ENCODE measurements around the gene ARPC5.

ARPC5 gene

GRCh38 chr1:183584147-183584546, 51.4 kb downstream of the ARPC5 start:
- TF ChIP-seq SNAI2 (CRISPR knock-in tag; IDR thresholded peaks at IDR 0.05) (no peak), ZNF70 (CRISPR knock-in tag; IDR thresholded peaks at IDR 0.05) (no peak), TCF4 (CRISPR knock-in tag; IDR thresholded peaks at IDR 0.05; ENCODE audit: borderline replicate concordance) (no peak), GLIS3 (CRISPR knock-in tag; IDR thresholded peaks at IDR 0.05) (no peak), ZNF8 (CRISPR knock-in tag; IDR thresholded peaks at IDR 0.05) (no peak), CREB5 (CRISPR knock-in tag; IDR thresholded peaks at IDR 0.05; ENCODE audit: low read depth) (no peak), OSR1 (CRISPR knock-in tag; IDR thresholded peaks at IDR 0.05) (no peak), TSHZ2 (CRISPR knock-in tag; IDR thresholded peaks at IDR 0.05) (no peak), TOX (CRISPR knock-in tag; IDR thresholded peaks at IDR 0.05; ENCODE audit: borderline replicate concordance) (no peak), PATZ1 (CRISPR knock-in tag; IDR thresholded peaks at IDR 0.05; ENCODE audit: borderline replicate concordance) (no peak), ISL1 (CRISPR knock-in tag; IDR thresholded peaks at IDR 0.05) (no peak), ZC3H10 (CRISPR knock-in tag; IDR thresholded peaks at IDR 0.05) (no peak), ESRRG (CRISPR knock-in tag; IDR thresholded peaks at IDR 0.05) (no peak), ZFP30 (CRISPR knock-in tag; IDR thresholded peaks at IDR 0.05) (no peak), BACH2 (CRISPR knock-in tag; IDR thresholded peaks at IDR 0.05; ENCODE audit: borderline replicate concordance) (no peak), ZFP3 (CRISPR knock-in tag; IDR thresholded peaks at IDR 0.05) (no peak), CSDC2 (CRISPR knock-in tag; IDR thresholded peaks at IDR 0.05) (no peak), POU6F1 (CRISPR knock-in tag; IDR thresholded peaks at IDR 0.05; ENCODE audit: borderline replicate concordance, low read depth) (no peak)
- no peak for ATAC-seq

GRCh38 chr1:183583466-183583865, 52.1 kb downstream of the ARPC5 start:
- TF ChIP-seq PATZ1 (CRISPR knock-in tag; IDR thresholded peaks at IDR 0.05; ENCODE audit: borderline replicate concordance) (no peak), SNAI2 (CRISPR knock-in tag; IDR thresholded peaks at IDR 0.05) (no peak), ISL1 (CRISPR knock-in tag; IDR thresholded peaks at IDR 0.05) (no peak), ZC3H10 (CRISPR knock-in tag; IDR thresholded peaks at IDR 0.05) (no peak), ARNTL (CRISPR knock-in tag; IDR thresholded peaks at IDR 0.05; ENCODE audit: borderline replicate concordance, low read depth) (no peak), ZFP3 (CRISPR knock-in tag; IDR thresholded peaks at IDR 0.05) (no peak), CSDC2 (CRISPR knock-in tag; IDR thresholded peaks at IDR 0.05) (no peak), GLIS3 (CRISPR knock-in tag; IDR thresholded peaks at IDR 0.05) (no peak), BACH2 (CRISPR knock-in tag; IDR thresholded peaks at IDR 0.05; ENCODE audit: borderline replicate concordance) (no peak), ZFP30 (CRISPR knock-in tag; IDR thresholded peaks at IDR 0.05) (no peak), POU6F1 (CRISPR knock-in tag; IDR thresholded peaks at IDR 0.05; ENCODE audit: borderline replicate concordance, low read depth) (no peak), ZNF565 (CRISPR knock-in tag; conservative IDR thresholded peaks at IDR 0.05; ENCODE audit: low read depth) (no peak), CREB5 (CRISPR knock-in tag; IDR thresholded peaks at IDR 0.05; ENCODE audit: low read depth) (no peak), RARB (CRISPR knock-in tag; IDR thresholded peaks at IDR 0.05) (no peak), ESRRG (CRISPR knock-in tag; IDR thresholded peaks at IDR 0.05) (no peak), TSHZ2 (CRISPR knock-in tag; IDR thresholded peaks at IDR 0.05) (no peak)
- no peak for ATAC-seq

Data from SK-N-SH treated with all-trans-retinoic acid at 6 μM for 48 hours (cell line).